NCI-H345 treated with DMSO at 0.1 percent for 48 hours (cell line): ENCODE data around the gene MKNK1.
A peak's percentile ranks its signal among the peaks of the same experiment; 100 is the strongest.

ENCODE experiments used
- DNase-seq: peaks from one replicate; lab custom pipeline; 2025; ENCODE audit not compliant: unreplicated experiment; lab: John Stamatoyannopoulos, UW

The MKNK1 gene

DNA sequence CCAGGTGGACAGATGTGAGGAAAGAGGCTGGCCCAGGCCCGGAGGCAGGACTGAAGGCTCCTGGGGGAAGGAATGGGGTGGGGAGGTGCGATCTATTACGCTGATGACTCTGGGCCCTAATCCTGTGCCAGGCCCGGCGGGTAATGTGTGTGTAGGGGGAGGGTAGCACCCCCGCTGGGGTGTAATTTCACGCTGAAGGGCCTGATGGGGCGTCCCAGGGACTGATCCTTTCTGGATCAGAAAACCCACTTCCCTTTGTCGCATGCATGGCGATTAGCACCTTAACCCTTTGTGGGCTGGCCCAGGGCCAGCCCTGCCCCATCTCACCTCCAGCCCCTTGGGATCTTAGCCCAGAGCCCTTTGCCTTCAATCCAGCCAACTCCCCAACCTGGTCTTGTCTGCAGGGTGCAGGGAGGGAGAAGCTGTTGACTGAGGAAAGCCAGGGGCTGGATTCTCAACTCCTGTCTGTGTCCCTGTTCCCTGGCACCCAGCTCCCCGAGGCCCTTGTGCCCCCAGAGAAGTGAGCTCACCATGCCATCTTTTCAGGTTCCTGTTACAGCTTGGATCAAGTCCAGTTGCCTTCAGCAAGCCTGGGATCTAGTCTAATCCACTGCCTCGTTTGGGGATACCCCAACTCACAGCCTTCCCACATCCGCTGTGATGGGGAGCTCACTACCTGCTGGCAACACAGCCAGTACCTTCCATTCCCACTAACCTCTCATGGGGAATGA lies 78.7 kb downstream of the MKNK1 start:
- no peak for DNase-seq

DNA sequence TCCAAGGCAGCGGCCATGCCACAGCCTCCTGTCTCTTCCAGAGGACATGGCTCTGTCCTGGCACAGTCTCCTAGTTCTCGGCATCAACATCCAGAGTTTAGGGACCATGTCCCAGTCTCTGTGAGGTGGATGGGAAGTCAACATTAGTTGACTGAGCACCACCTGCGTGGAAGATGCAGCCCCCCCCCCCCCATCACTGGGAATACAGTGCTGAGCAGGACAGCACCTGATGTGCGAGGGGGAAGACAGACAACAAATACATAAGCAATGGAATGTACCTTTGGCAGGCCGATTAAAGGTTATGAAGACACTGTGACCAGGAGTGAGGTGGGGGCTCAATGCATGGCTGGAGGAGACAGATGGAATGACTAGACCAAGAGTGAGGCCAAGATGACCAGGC lies 79.2 kb downstream of the MKNK1 start:
- no peak for DNase-seq

DNA sequence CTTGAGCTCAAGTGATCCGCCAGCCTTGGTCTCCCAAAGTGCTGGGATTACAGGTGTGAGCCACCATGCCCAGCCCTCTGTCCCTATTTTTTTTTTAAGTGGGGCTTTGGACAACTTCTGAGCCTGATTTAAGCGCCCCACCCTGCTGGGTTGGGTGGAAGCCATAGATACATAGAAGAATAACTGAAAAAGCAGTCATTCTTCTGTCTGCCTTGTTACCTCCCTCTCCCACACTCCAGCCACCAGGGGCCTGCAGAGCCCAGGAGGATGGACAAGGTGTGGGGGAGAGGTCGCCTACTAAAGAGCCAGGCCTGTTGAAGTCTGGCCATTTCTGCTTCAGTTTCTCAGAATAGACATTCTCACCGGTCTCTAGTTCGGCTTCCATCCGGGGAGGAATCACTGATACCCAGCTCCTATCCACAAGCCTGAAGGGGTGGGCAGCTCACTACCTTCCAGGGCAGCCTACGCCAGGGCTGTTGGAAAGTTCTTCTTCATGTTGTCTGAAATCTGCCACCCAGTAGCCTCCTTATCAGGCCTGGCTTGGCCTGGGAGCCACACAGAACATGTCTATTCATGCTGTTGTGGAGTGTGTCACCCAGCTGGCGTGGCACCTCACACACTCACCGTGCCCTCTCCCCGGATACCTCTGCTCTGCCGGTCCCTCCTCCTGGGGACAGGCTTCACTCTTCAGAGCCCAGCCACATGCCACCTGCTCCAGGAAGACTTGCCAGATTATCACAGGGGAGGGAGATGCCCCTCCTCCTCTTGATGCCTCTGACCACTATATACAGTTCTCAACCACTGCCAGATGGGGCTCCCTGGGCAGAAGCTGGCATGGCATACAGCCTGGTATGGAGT lies 80.3 kb downstream of the MKNK1 start:
- no peak for DNase-seq

DNA sequence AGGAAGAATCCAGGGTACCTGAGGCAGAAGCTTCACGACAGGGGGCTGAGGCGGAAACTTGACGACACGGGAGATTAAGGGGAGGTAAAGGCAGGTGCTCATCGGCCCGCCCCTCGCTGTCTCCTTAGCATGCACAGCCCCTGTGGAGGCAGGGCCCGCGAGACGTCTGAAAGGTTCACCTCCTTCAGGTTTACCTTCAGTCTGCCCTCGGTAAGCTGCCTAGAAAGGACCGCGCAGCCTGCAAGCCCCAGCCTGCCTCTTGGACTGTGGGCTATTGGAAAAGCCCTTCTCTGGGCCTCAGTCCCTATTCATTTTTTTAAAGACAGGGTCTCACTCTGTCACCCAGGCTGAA lies 81.1 kb downstream of the MKNK1 start:
- DNase-seq = no peak

DNA sequence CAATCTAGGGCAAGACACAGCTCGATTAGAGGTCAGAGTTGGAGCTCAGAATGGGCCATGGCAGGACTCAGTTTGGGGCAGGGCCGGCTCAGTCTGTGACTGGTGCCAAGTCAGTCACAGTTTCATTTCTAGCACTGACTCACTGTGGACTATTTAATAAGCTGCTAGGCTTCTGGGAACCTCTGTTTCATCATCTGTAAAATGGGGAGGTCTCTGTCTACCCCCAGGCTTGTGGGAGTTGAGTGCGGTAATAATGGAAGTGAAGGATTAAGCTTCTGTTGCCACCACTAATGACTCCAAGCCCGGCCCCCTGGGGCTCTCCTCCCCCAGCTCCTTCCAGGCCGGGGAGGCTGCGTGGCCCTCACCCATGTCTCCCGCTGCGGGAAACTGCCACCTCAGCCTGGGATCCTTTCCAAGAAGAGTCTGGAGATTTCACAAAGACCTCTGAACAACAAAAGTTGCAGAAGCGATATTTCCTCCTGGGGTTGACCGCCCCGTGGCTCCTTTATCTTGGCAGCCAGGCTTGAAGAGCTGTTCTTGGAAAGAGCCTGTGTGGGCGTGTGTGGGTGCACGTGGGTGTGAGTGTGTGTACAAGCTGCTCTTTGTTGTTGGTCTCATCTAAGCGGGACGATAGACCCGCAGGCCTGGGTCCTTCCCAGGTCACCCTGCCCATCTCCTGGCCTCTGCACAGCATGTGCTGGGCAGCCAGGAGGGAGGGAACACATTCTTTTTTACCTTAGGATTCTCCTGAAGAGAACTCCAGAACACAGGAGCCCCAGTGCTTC lies 81.7 kb downstream of the MKNK1 start:
- no peak for DNase-seq

DNA sequence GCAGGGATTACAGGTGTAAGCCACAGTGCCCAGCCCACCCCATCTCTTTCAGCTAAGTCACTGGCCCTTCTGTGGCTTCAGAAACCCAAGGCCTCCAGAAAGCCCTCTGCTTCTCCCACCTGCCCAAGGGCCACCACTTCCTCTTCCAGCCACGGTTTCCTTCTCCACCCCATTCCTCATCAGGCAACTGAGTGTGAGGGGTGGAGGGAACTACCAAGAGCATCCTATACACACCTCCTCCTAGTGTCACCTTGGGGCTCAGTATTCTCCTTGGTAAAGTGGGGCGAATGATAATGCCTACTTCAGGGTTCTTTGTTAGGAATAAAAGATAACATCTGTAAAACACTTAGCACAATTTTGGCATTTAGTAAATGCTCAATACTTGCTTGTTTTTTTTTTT lies 82.7 kb downstream of the MKNK1 start:
- DNase-seq = no peak

DNA sequence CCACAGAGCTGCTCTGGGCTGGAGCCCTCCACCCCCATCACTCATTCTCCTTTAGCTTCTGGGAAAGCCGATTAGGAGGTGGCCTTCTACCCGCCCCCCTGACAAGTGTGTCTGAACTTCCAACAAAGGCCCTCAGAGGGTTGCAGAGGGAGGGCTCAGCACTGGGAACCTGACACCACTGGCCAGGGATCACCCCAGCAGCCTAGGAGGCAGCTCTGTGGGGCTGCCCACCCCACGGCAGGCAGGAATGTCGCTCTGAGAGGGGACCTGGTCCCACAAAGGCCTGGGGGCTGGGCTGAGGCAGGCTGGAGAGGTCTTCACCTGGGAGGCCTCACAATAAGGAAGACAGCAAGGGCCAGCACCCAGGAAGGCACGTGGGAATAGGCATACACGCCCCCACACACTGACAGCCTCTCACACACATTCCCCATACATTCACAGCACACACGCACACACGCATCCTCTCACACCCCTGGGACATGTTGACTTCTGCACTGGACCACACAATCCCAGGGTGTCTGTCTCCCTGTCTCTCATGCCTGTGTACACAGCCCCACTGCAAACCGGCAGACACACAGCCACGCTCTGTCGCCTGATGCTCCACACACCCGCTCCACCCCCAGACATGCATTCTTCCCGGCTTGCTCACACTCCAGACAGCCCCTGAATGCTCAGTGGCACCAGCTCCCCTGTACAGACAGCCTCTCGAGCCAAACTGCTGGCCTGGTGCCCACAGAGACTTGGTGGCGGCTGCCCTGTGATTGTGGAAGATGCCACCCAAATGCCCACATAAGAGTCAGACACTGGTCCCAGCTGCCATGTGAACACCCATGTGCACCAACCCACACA lies 83.8 kb downstream of the MKNK1 start:
- no peak for DNase-seq

DNA sequence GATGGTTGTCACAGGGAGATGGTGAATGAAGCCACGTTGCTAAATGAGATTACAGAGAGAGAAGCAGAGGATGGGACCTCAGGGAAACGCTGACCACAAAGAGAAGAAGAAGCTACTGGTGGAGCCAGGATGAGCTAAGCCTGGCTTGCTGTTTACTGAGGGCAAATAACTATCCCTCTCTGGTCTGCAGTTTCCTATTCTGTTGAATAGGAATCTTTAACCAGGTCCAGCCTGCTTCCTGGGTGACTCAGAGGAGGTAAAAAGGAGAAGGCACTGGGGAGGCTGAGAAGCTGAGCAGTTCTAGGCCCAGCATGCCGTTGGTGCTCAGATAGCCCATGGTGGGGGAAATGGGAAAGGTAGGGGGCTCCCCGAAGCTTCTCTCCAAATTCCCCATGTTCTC lies 84.9 kb downstream of the MKNK1 start:
- no peak for DNase-seq

DNA sequence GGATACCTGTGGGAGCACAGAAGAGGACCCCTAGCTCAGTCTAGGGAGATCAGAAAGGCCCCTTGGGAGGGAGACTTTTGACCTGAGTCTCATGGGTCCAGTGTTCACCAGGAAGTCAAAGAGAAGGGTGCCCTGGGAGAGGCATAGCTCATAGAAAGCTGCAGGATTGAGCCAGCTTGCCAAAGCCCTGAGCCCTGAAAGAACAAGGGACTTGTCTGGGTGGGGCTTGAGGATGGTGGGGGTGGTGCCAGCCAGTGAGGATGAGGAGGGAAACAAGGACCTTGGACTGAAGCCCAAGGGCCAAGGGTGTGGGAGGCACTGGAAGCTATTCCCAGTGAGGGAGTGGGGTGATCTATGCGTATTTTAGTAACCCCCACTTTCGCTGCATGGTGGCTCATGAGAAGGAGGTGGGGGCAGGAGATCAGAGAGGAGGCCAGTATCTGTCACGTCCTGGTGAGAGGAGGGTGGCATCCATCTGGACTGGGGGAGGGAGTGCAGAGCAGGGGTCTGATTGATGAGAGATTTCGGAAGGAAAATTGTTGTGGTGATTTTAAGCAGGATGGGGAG lies 86.1 kb downstream of the MKNK1 start:
- no peak for DNase-seq

DNA sequence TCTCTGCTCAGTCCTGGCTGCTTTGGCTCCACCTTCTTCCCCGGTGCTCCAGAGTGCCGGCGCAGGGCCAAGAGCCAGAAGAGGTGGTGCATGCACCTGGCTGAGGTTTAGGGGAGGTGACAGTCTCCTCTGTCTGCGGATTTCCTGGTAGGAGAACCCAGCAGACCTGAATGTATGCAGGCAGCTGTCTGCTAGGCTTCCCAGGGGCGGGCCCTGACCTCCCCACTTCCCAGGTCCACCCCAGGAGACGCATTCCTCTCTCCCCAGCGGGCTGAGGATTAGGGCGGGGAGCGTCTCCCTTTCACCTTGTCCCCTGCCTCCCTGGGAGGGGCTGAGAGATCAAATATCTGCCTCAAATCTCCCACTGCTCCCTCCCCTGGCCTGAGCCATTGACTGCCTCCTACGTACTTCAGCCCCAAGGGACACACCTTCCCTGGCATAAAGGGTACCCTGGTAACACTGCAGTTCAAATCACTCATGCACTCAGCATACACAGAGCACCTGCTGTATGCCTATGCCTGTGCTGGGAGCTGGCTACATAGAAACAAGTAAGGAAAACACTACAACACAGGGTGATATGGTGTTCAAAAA lies 87.0 kb downstream of the MKNK1 start:
- peak; percentile 91 for DNase-seq

DNA sequence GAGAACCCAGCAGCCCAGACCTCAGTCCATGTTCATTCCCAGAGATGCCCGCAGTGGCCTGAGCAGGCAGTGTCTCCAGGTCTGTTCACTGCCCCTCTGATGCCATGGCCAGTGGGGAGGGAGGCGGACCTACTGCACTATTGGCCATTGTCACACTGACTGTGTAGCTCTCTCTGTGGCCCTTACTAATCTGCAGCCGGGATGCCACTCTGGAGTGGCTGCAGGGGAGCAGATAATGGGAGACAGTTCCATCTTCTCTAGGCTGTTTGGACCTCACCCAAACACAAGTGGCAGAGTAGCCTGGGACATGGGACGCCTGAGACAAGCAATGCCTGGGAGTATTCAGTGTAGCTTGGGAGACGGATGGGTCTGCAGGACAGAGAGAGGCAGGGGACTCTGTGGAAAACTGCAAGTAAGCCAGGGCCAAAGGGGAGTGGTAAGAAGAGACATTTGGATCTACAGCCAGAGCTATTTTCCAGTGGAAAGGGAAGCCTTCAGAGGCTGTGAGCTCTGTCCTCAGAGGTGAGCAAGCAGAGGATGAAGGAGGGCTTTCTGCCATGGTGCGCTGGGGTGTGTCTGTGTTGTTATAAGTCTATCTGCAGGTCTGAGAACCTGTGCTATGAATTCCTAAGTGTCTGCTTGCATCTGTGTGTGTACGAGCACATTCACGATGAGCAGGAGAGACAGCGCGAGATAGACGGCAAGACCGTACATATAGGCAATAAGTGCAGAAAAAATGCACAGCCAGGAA lies 87.7 kb downstream of the MKNK1 start:
- no peak for DNase-seq

DNA sequence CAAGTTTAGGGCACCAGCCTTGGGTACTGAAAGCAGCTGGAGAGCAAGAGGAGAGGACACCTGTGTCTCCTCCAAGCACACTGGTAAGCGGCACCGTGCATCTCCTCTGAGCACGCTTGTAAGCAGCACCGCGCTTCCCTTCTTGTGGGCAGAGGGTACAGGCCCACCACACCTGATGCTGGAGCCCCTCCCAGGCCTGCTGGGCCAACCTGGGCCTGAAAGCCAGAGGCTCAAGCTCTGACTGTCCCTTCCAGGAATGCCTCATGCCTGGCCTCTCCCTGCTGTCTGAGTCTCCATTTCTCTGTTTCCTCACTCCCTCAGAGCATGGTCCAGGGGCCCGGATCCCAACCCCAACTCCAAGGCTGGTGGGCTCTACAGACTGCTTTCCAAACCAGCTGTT lies 88.5 kb downstream of the MKNK1 start:
- DNase-seq = no peak

DNA sequence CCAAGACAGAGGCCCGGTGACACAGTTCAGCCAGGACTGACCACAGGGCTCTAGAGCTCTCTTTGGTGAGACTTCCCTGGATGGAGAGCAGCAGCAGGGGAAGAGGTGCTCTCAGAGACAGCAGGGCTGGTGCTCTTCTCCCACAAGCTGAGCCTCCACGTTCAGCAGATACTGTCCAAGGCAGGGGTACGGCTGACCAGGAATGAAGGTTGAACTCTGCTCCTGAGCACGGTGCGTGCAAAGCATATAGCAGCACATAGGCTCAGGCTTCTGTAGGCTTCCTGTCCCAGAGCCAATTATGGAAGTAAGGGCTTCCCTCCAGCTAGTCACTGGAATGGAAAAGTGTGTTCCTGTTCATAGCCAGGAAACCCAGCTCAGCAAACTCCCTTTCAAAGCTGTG lies 90.5 kb downstream of the MKNK1 start:
- no peak for DNase-seq

DNA sequence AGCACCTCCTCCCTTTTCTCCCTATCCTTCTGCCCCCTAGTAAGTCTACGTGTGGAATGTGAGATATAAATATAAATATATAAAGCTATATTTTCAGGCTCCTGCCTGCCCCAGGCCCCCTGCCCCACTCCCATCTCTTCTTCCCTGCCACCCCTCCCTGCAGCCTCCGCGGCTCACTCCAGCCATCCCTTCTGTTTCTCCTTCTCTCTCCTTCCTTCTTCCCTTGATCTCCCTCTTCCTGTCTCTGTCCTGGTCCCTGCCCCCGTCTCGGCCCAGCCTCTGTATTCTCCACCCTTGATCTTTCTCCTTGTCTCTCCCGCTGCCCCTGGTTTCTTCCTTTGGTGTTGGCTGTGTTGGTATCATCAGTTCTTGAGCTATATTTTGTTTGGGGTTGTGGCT lies 91.3 kb downstream of the MKNK1 start:
- DNase-seq = no peak

DNA sequence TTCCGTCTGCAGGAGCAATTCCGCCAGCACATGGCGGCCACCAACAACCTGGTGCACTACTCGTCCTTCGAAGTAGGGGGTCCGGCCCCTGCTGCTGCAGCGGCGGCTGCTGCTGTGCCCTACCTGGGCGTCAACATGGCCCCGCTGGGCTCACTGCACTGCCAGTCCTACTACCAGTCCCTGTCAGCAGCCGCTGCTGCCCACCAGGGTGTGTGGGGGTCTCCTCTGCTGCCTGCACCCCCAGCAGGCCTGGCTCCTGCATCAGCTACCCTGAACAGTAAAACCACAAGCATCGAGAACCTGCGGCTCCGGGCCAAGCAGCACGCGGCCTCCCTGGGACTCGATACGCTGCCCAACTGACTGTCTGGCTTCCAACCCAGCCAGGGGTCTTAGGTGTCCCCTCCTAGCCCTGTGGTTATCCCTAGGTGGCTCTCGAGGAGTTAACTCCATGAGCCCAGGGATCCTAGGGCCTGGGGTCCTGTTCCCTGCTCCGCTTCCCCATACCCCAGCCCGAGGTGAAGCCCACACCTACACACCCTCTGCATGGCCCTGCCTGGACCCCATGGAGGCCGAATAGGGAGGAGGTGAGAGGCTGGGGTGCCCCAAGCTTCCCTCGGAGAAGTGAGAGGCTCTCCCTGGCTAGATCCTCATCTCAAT lies 91.8 kb downstream of the MKNK1 start:
- DNase-seq = no peak

DNA sequence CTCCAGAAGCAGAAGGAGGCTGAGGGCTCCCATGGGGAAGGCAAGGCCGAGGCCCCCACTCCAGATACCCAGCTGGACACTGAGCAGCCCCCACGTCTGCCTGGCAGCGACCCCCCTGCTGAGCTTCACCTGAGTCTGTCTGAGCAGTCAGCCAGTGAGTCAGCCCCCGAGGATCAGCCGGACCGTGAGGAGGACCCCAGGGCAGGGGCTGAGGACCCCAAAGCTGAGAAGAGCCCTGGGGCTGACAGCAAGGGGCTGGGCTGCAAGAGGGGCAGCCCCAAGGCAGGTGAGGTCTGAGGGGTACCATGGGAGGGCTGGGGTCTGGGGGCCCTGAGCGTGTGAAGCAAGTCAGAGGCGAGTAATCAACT lies 93.1 kb downstream of the MKNK1 start:
- DNase-seq = no peak

DNA sequence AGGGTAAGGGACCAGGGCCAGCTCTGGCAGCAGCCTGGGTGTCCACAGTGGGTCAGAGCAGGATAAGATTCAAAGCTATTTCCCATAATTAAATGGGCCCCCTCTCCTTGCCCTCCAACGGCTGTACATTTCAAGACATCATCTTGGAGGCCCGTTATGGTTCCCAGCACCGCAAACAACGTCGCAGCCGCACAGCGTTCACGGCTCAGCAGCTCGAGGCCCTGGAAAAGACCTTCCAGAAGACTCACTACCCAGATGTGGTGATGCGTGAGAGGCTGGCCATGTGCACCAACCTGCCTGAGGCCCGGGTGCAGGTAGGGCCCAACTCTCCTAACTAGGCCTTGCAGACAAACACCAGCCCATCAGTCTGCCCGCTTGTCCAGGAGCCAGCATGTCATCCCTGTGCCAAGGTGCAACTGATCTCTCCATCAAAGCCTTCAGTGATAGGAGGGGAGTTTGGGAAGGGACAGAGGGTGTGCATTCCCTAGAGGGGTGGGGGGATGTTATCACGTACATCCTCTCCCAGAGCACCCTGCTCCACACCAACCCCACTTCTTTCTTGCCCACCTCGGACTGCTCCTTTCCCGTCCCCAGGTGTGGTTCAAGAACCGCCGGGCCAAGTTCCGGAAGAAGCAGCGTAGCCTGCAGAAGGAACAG lies 93.6 kb downstream of the MKNK1 start:
- DNase-seq = no peak

DNA sequence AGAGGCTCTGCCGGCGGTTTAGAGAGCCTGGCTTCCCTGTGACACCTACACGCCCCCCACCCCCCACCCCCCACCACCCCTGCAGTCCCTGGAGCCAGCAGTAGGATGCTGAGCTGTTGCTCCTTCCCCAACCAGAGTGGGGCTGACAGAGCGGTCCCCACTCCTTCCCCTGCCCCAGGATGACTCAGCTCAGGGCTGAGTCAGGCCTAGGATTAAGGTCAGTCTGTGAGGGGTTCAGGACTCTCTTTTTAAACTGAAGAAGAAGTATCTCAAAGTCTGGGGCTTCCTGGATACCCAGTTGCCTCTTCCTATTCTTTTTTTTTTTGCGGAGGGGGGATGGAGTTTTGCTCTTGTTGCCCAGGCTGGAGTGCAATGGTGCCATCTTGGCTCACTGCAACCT lies 95.3 kb downstream of the MKNK1 start:
- DNase-seq = no peak
